Memory B cell (primary cell): ENCODE data around the gene ABI1.

Experiments used
- ATAC-seq: fragments of 150-1000 bp; cut with Tn5 transposase; 2 replicates; pipeline ENCODE4 v1.10.0; 2021; ENCODE audit warnings: low read depth, mild to moderate bottlenecking, moderate library complexity
- DNase-seq, 2 donors: peaks; one replicate each; pipeline ENCODE4 v3.0.0; 2022; ENCODE audit warnings: low spot score in 2 of 2
- H3K27ac Mint-ChIP-seq: one replicate; pipeline ENCODE4 v1.8.0; 2022; ENCODE audit warnings: mild to moderate bottlenecking, moderate library complexity, mixed read lengths
- H3K27me3 Mint-ChIP-seq: one replicate; pipeline ENCODE4 v1.8.0; 2022; ENCODE audit warnings: mixed read lengths
- H3K36me3 Mint-ChIP-seq: one replicate; pipeline ENCODE4 v1.8.0; 2022; ENCODE audit warnings: mild to moderate bottlenecking, mixed read lengths
- H3K4me1 Mint-ChIP-seq: one replicate; pipeline ENCODE4 v1.8.0; 2022; ENCODE audit warnings: mixed read lengths
- H3K4me3 Mint-ChIP-seq: one replicate; pipeline ENCODE4 v1.8.0; 2022; ENCODE audit warnings: mild to moderate bottlenecking, moderate library complexity, mixed read lengths
- H3K9me3 Mint-ChIP-seq: one replicate; pipeline ENCODE4 v1.8.0; 2022; ENCODE audit warnings: mixed read lengths

Gene ABI1

GRCh38 chr10:26696786-26697162 is 164.0 kb downstream of the ABI1 start:
- Mint-ChIP-seq H3K9me3 (no peaks in the 10 kb centered on the region), H3K27ac (peak overlapping the region; percentile 81), H3K4me1 (peaks cover 17% of the 10 kb centered on the region), H3K36me3 (no peaks in the 10 kb centered on the region), H3K4me3 (peak overlapping the region; percentile 98), H3K27me3 (no peaks in the 10 kb centered on the region)
- DNase-seq, result no peak
- ATAC-seq, result no peak
